Chondrocyte (in vitro differentiated cells): ENCODE results near the gene LMO2. TPM values are rescaled to one million over a fixed set of nuclear protein-coding genes. Genes with fewer than 3 reads are reported as not detected.

ENCODE experiments used
- DNase-seq: peaks from one replicate; pipeline ENCODE4 v3.0.0; 2021; ENCODE audit warnings: mixed read lengths, low spot score
- H3K27ac Mint-ChIP-seq: one replicate; pipeline ENCODE4 v1.8.0; 2021; ENCODE audit warnings: mild to moderate bottlenecking, moderate library complexity, mixed read lengths; ENCODE audit not compliant: unreplicated experiment
- H3K27me3 Mint-ChIP-seq: 2 replicates; pipeline ENCODE4 v1.8.0; 2021; ENCODE audit warnings: low read depth, mixed read lengths
- H3K36me3 Mint-ChIP-seq: 2 replicates; pipeline ENCODE4 v1.8.0; 2021; ENCODE audit warnings: low read depth, mixed read lengths
- H3K4me1 Mint-ChIP-seq: 2 replicates; pipeline ENCODE4 v1.8.0; 2021; ENCODE audit warnings: low read depth, mild to moderate bottlenecking, mixed read lengths
- H3K4me3 Mint-ChIP-seq: one replicate; pipeline ENCODE4 v1.8.0; 2021; ENCODE audit warnings: mild to moderate bottlenecking, moderate library complexity, mixed read lengths; ENCODE audit not compliant: unreplicated experiment
- H3K9me3 Mint-ChIP-seq: 2 replicates; pipeline ENCODE4 v1.8.0; 2021; ENCODE audit warnings: low read depth, mixed read lengths
- total RNA-seq: library from RNA; stranded (reverse); gene quantifications from 3 replicates; pipeline ENCODE4 v1.2.1, GENCODE V29; 2021
- TF ChIP-seq, protein P1 (sequence below): fragments of 200-600 bp; sonication (generic); IDR thresholded peaks from 2 replicates; pipeline ENCODE4 v1.5.0; 2021; ENCODE audit warnings: antibody characterized with exemption, mild to moderate bottlenecking, moderate library complexity

The LMO2 gene
- total RNA-seq, 1 donor from 2014 or later: not detected

GRCh38 chr11:33898957-33899356, 7.1 kb upstream of the LMO2 start:
- Mint-ChIP-seq H3K4me3 (no peak overlapping the region), H3K9me3 (no peaks in the 10 kb centered on the region), H3K27ac (no peak overlapping the region), H3K36me3 (no peaks in the 10 kb centered on the region), H3K27me3 (peaks cover 11% of the 10 kb centered on the region), H3K4me1 (peaks cover 13% of the 10 kb centered on the region)
- TF ChIP-seq, protein P1, sequence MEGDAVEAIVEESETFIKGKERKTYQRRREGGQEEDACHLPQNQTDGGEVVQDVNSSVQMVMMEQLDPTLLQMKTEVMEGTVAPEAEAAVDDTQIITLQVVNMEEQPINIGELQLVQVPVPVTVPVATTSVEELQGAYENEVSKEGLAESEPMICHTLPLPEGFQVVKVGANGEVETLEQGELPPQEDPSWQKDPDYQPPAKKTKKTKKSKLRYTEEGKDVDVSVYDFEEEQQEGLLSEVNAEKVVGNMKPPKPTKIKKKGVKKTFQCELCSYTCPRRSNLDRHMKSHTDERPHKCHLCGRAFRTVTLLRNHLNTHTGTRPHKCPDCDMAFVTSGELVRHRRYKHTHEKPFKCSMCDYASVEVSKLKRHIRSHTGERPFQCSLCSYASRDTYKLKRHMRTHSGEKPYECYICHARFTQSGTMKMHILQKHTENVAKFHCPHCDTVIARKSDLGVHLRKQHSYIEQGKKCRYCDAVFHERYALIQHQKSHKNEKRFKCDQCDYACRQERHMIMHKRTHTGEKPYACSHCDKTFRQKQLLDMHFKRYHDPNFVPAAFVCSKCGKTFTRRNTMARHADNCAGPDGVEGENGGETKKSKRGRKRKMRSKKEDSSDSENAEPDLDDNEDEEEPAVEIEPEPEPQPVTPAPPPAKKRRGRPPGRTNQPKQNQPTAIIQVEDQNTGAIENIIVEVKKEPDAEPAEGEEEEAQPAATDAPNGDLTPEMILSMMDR: no peak
- no peak for DNase-seq

GRCh38 chr11:33897761-33898375, 6.0 kb upstream of the LMO2 start:
- H3K27me3 Mint-ChIP-seq: peaks cover 7% of the 10 kb centered on the region
- no peak overlapping the region for H3K27ac Mint-ChIP-seq
- no peaks in the 10 kb centered on the region for H3K9me3 Mint-ChIP-seq
- peaks cover 13% of the 10 kb centered on the region for H3K4me1 Mint-ChIP-seq
- no peaks in the 10 kb centered on the region for H3K36me3 Mint-ChIP-seq
- DNase-seq: no peak
- no peak overlapping the region for H3K4me3 Mint-ChIP-seq
- TF ChIP-seq, protein P1: no peak

GRCh38 chr11:33896911-33897310, 5.0 kb upstream of the LMO2 start:
- H3K4me1 Mint-ChIP-seq: peaks cover 13% of the 10 kb centered on the region
- TF ChIP-seq, protein P1: no peak
- H3K9me3 Mint-ChIP-seq: no peaks in the 10 kb centered on the region
- peaks cover 1% of the 10 kb centered on the region for H3K36me3 Mint-ChIP-seq
- H3K27me3 Mint-ChIP-seq: peaks cover 4% of the 10 kb centered on the region
- H3K4me3 Mint-ChIP-seq: no peak overlapping the region
- DNase-seq: no peak
- H3K27ac Mint-ChIP-seq: no peak overlapping the region

DNA sequence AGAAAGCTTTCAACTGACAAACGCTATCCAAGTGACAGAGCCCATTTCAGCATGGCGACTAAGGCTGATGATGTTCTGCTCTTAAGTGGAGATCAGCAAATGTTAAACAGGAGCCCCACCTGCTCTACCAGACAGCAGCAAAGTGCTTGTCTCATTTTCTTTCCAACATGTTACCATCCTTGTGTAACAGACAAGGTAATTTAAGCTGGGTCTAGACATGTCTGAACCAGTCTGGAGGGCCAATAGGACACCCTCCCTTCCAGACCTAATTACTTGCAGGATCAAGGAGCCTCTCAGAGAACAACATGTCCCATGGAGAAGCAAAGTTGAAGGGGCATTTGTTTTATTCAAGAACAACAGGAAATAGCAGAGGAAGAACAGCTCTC, 3.9 kb upstream of the LMO2 start:
- H3K4me3 Mint-ChIP-seq: no peak overlapping the region
- TF ChIP-seq, protein P1: no peak
- H3K27me3 Mint-ChIP-seq: peaks cover 4% of the 10 kb centered on the region
- H3K4me1 Mint-ChIP-seq: peaks cover 19% of the 10 kb centered on the region
- no peaks in the 10 kb centered on the region for H3K9me3 Mint-ChIP-seq
- peaks cover 1% of the 10 kb centered on the region for H3K36me3 Mint-ChIP-seq
- H3K27ac Mint-ChIP-seq: no peak overlapping the region
- no peak for DNase-seq

- H3K9me3 Mint-ChIP-seq: no peaks in the 10 kb centered on the region
- no peak overlapping the region for H3K27ac Mint-ChIP-seq
- no peak for DNase-seq
- peaks cover 1% of the 10 kb centered on the region for H3K36me3 Mint-ChIP-seq
- H3K27me3 Mint-ChIP-seq: peaks cover 4% of the 10 kb centered on the region
- TF ChIP-seq, protein P1: no peak
- H3K4me1 Mint-ChIP-seq: peaks cover 14% of the 10 kb centered on the region
- no peak overlapping the region for H3K4me3 Mint-ChIP-seq
Measured at GRCh38 chr11:33894398-33894746, 2.5 kb upstream of the LMO2 start.
